Liver (tissue), 9 donors: ENCODE results near the gene RAPGEF2. TPM values are rescaled to one million over a fixed set of nuclear protein-coding genes. Genes with fewer than 3 reads are reported as not detected.

Experiments used
- DNase-seq: peaks from one replicate; pipeline ENCODE4 v3.0.0-alpha.2; 2017; ENCODE audit warnings: low spot score
- H3K27ac ChIP-seq, 2 donors: one replicate each; pipeline ENCODE4 v1.7.0; 2013; ENCODE audit warnings: inconsistent platforms in 2 of 2, low read length in 2 of 2, control low read depth in 1 of 2, low read depth in 1 of 2, mild to moderate bottlenecking in 1 of 2
- H3K27me3 ChIP-seq, 4 donors: one replicate each; pipeline versions ENCODE4 v1.6.1 to v1.7.0; 2013; ENCODE audit warnings: low read length in 3 of 4, inconsistent platforms in 1 of 4, mild to moderate bottlenecking in 1 of 4, moderate library complexity in 1 of 4; ENCODE audit not compliant: control insufficient read depth in 4 of 4, insufficient read depth in 4 of 4
- H3K36me3 ChIP-seq, 4 donors: one replicate each; pipeline versions ENCODE4 v1.6.1 to v1.7.0; 2013; ENCODE audit warnings: low read length in 3 of 4, mild to moderate bottlenecking in 3 of 4, low read depth in 1 of 4, moderate library complexity in 1 of 4; ENCODE audit not compliant: control insufficient read depth in 4 of 4, insufficient read depth in 3 of 4
- H3K4me1 ChIP-seq, 4 donors: one replicate each; pipeline versions ENCODE4 v1.6.1 to v1.7.0; 2013; ENCODE audit warnings: low read length in 3 of 4, mild to moderate bottlenecking in 3 of 4, moderate library complexity in 1 of 4; ENCODE audit not compliant: control insufficient read depth in 4 of 4, insufficient read depth in 4 of 4
- H3K4me3 ChIP-seq, 3 donors: one replicate each; pipeline versions ENCODE4 v1.6.1 to v1.7.0; 2013; ENCODE audit warnings: low read length in 3 of 3, control low read depth in 1 of 3, low read depth in 1 of 3, mild to moderate bottlenecking in 1 of 3
- H3K9ac ChIP-seq, 2 donors: one replicate each; pipeline ENCODE4 v1.7.0; 2013; ENCODE audit warnings: low read length in 2 of 2, mild to moderate bottlenecking in 2 of 2, moderate library complexity in 2 of 2, control low read depth in 1 of 2, low read depth in 1 of 2
- H3K9me3 ChIP-seq, 4 donors: one replicate each; pipeline versions ENCODE4 v1.6.1 to v1.7.0; 2013; ENCODE audit warnings: low read length in 3 of 4; ENCODE audit not compliant: control insufficient read depth in 4 of 4
- EGR1 ChIP-seq, 2 donors: IDR thresholded peaks; 2 replicates each; pipeline ENCODE4 v1.6.1; 2016 to 2018; ENCODE audit warnings: antibody characterized with exemption in 2 of 2, low read depth in 2 of 2
- FOXA1 ChIP-seq: IDR thresholded peaks from 2 replicates; pipeline ENCODE4 v1.6.1; 2016; ENCODE audit warnings: antibody characterized with exemption
- FOXA2 ChIP-seq: IDR thresholded peaks from 2 replicates; pipeline ENCODE4 v1.6.1; 2016; ENCODE audit warnings: antibody characterized with exemption
- GABPA ChIP-seq, 2 donors: IDR thresholded peaks in 1 of 2; conservative IDR thresholded peaks in 1 of 2; 2 replicates each; pipeline ENCODE4 v1.6.1; 2016; ENCODE audit warnings: antibody characterized with exemption in 2 of 2, mild to moderate bottlenecking in 1 of 2, moderate library complexity in 1 of 2
- HNF4A ChIP-seq, 2 donors: conservative IDR thresholded peaks; 2 replicates each; pipeline ENCODE4 v1.6.1; 2016; ENCODE audit warnings: antibody characterized with exemption in 2 of 2, mild to moderate bottlenecking in 2 of 2
- HNF4G ChIP-seq: IDR thresholded peaks from 2 replicates; pipeline ENCODE4 v1.6.1; 2016; ENCODE audit warnings: antibody characterized with exemption
- JUND ChIP-seq, 2 donors: IDR thresholded peaks; 2 replicates each; pipeline ENCODE4 v1.6.1; 2016; ENCODE audit warnings: antibody characterized with exemption in 2 of 2
- NR2F2 ChIP-seq: IDR thresholded peaks from 2 replicates; pipeline ENCODE4 v1.6.1; 2016; ENCODE audit warnings: antibody characterized with exemption
- RAD21 ChIP-seq, 2 donors: IDR thresholded peaks; 2 replicates each; pipeline ENCODE4 v1.6.1; 2016; ENCODE audit warnings: antibody characterized with exemption in 2 of 2, mild to moderate bottlenecking in 2 of 2
- RXRA ChIP-seq, 2 donors: IDR thresholded peaks; 2 replicates each; pipeline ENCODE4 v1.6.1; 2017 to 2018; ENCODE audit warnings: antibody characterized with exemption in 2 of 2, mild to moderate bottlenecking in 1 of 2
- SP1 ChIP-seq: IDR thresholded peaks from 2 replicates; pipeline ENCODE4 v1.6.1; 2018; ENCODE audit warnings: antibody characterized with exemption, mild to moderate bottlenecking
- TAF1 ChIP-seq: conservative IDR thresholded peaks from 2 replicates; pipeline ENCODE4 v1.6.1; 2016; ENCODE audit warnings: antibody characterized with exemption, mild to moderate bottlenecking
- YY1 ChIP-seq: IDR thresholded peaks from 2 replicates; pipeline ENCODE4 v1.6.1; 2016; ENCODE audit warnings: antibody characterized with exemption, mild to moderate bottlenecking
- polyA plus RNA-seq, 2 donors: library from polyadenylated mRNA; stranded (reverse) in 1 of 2; unstranded in 1 of 2; fragments of 200-250 nt in 1 of 2; fragments of >200 nt in 1 of 2; fragmentation: Nextera tagmentation in 1 of 2; extraction: Ambion mirVana in 1 of 2; gene quantifications; one replicate each; pipeline versions ENCODE4 v1.2.1 to v1.2.3, GENCODE V29; 2013 to 2015
- total RNA-seq, 2 donors: library from RNA; depleted of rRNA; stranded (reverse); fragments of >200 nt; gene quantifications; one replicate each; pipeline ENCODE4 v1.2.3, GENCODE V29; 2014
- TF ChIP-seq, protein P1 (sequence below): IDR thresholded peaks from 2 replicates; pipeline ENCODE4 v1.6.1; 2016; ENCODE audit warnings: antibody characterized with exemption
- TF ChIP-seq, protein P2 (sequence below): IDR thresholded peaks from 2 replicates; pipeline ENCODE4 v1.6.1; 2016; ENCODE audit warnings: antibody characterized with exemption
- TF ChIP-seq, protein P3 (sequence below): IDR thresholded peaks from 2 replicates; pipeline ENCODE4 v1.6.1; 2016; ENCODE audit warnings: antibody characterized with exemption
- TF ChIP-seq, protein P4 (sequence below): IDR thresholded peaks from 2 replicates; pipeline ENCODE4 v1.6.1; 2016; ENCODE audit warnings: antibody characterized with exemption, mild to moderate bottlenecking
- TF ChIP-seq, protein P5 (sequence below): fragments of 150-350 bp; IDR thresholded peaks from 2 replicates; pipeline ENCODE4 v1.5.1; 2017; ENCODE audit warnings: improper control_type of control experiment, low read depth, low read length; ENCODE audit not compliant: missing input control
- donor health status: healthy.
- donor health status: healthy.
- donor health status: healthy.
- donor health status: healthy.
- donor health status: healthy.

RAPGEF2 gene
- total and polyA plus RNA-seq, 4 donors: 7.3 to 90.4 (median 32.2) TPM

DNA sequence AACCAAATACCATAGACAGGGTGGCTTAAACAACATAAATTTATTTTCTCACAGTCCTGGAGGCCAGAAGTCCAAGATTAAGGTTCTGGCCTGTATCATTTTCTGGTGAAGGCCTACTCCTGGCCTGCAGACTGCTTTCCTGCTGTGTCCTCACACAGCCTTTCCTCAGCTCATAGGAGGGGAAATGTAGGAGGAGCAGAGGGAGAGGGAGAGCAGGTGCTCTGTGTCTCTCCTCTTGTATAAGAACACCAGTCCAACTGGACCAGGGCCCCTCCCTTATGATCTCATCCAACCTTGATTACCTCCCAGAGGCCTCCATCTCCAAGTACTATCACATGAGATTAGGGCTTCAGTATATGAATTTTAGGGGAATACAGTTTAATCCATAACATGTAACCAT is 34.3 kb downstream of the RAPGEF2 start:
- H3K9me3 ChIP-seq: no peaks in the 10 kb centered on the region
- H3K27ac ChIP-seq: no peak overlapping the region
- H3K27me3 ChIP-seq: no peaks in the 10 kb centered on the region
- peaks cover 0 to 6% (median 4%) of the 10 kb centered on the region in 4 donors for H3K4me1 ChIP-seq
- TF ChIP-seq YY1: no peak
- TF ChIP-seq, protein P1, sequence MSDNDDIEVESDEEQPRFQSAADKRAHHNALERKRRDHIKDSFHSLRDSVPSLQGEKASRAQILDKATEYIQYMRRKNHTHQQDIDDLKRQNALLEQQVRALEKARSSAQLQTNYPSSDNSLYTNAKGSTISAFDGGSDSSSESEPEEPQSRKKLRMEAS: no peak
- TF ChIP-seq, protein P2, sequence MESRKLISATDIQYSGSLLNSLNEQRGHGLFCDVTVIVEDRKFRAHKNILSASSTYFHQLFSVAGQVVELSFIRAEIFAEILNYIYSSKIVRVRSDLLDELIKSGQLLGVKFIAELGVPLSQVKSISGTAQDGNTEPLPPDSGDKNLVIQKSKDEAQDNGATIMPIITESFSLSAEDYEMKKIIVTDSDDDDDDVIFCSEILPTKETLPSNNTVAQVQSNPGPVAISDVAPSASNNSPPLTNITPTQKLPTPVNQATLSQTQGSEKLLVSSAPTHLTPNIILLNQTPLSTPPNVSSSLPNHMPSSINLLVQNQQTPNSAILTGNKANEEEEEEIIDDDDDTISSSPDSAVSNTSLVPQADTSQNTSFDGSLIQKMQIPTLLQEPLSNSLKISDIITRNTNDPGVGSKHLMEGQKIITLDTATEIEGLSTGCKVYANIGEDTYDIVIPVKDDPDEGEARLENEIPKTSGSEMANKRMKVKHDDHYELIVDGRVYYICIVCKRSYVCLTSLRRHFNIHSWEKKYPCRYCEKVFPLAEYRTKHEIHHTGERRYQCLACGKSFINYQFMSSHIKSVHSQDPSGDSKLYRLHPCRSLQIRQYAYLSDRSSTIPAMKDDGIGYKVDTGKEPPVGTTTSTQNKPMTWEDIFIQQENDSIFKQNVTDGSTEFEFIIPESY: no peak
- TF ChIP-seq HNF4A (conservative IDR thresholded peaks at IDR 0.05): no peak
- no peak for TF ChIP-seq FOXA2
- no peak for TF ChIP-seq FOXA1
- no peak for TF ChIP-seq TAF1
- TF ChIP-seq EGR1 (IDR thresholded peaks at IDR 0.05; ENCODE audit: low read depth in 2 of 2): no peak
- TF ChIP-seq GABPA (IDR thresholded peaks at IDR 0.05 in 1 of 2, conservative IDR thresholded peaks at IDR 0.05 in 1 of 2): no peak
- TF ChIP-seq, protein P3, sequence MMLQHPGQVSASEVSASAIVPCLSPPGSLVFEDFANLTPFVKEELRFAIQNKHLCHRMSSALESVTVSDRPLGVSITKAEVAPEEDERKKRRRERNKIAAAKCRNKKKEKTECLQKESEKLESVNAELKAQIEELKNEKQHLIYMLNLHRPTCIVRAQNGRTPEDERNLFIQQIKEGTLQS: no peak
- TF ChIP-seq, protein P4, sequence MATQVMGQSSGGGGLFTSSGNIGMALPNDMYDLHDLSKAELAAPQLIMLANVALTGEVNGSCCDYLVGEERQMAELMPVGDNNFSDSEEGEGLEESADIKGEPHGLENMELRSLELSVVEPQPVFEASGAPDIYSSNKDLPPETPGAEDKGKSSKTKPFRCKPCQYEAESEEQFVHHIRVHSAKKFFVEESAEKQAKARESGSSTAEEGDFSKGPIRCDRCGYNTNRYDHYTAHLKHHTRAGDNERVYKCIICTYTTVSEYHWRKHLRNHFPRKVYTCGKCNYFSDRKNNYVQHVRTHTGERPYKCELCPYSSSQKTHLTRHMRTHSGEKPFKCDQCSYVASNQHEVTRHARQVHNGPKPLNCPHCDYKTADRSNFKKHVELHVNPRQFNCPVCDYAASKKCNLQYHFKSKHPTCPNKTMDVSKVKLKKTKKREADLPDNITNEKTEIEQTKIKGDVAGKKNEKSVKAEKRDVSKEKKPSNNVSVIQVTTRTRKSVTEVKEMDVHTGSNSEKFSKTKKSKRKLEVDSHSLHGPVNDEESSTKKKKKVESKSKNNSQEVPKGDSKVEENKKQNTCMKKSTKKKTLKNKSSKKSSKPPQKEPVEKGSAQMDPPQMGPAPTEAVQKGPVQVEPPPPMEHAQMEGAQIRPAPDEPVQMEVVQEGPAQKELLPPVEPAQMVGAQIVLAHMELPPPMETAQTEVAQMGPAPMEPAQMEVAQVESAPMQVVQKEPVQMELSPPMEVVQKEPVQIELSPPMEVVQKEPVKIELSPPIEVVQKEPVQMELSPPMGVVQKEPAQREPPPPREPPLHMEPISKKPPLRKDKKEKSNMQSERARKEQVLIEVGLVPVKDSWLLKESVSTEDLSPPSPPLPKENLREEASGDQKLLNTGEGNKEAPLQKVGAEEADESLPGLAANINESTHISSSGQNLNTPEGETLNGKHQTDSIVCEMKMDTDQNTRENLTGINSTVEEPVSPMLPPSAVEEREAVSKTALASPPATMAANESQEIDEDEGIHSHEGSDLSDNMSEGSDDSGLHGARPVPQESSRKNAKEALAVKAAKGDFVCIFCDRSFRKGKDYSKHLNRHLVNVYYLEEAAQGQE: no peak
- TF ChIP-seq, protein P5, sequence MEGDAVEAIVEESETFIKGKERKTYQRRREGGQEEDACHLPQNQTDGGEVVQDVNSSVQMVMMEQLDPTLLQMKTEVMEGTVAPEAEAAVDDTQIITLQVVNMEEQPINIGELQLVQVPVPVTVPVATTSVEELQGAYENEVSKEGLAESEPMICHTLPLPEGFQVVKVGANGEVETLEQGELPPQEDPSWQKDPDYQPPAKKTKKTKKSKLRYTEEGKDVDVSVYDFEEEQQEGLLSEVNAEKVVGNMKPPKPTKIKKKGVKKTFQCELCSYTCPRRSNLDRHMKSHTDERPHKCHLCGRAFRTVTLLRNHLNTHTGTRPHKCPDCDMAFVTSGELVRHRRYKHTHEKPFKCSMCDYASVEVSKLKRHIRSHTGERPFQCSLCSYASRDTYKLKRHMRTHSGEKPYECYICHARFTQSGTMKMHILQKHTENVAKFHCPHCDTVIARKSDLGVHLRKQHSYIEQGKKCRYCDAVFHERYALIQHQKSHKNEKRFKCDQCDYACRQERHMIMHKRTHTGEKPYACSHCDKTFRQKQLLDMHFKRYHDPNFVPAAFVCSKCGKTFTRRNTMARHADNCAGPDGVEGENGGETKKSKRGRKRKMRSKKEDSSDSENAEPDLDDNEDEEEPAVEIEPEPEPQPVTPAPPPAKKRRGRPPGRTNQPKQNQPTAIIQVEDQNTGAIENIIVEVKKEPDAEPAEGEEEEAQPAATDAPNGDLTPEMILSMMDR: no peak
- no peak for TF ChIP-seq RXRA (IDR thresholded peaks at IDR 0.05)
- TF ChIP-seq RAD21 (IDR thresholded peaks at IDR 0.05): no peak
- no peak for TF ChIP-seq JUND (IDR thresholded peaks at IDR 0.05)
- TF ChIP-seq NR2F2: no peak
- no peak for TF ChIP-seq HNF4G
- no peak overlapping the region for H3K9ac ChIP-seq
- no peak overlapping the region for H3K4me3 ChIP-seq
- no peaks in the 10 kb centered on the region for H3K36me3 ChIP-seq
- DNase-seq: no peak

DNA sequence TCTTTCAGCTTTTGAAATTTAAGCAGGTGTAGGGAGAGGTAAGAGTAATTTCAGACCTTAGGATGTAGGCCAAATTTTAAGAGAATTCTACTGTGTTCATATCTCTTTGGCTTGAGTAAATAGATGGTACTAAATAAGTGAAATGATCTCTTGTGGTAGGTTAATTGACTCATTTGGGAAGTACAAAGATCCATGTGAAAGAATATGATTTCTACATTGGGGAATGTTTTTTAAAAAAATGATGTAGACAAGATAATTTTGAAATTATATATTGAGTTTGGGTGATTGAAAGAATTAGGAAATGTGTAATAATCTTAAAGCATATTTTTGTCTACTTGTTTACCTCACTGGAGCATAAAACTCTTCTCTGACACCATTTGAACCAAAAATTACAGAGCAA is 35.6 kb downstream of the RAPGEF2 start:
- Histone ChIP-seq H3K27ac (no peak overlapping the region), H3K9me3 (no peaks in the 10 kb centered on the region), H3K4me3 (no peak overlapping the region), H3K9ac (no peak overlapping the region), H3K4me1 (peaks cover 0 to 6% (median 5%) of the 10 kb centered on the region in 4 donors), H3K36me3 (no peaks in the 10 kb centered on the region), H3K27me3 (no peaks in the 10 kb centered on the region)
- DNase-seq: no peak
- TF ChIP-seq, protein P2: no peak
- TF ChIP-seq GABPA (IDR thresholded peaks at IDR 0.05 in 1 of 2, conservative IDR thresholded peaks at IDR 0.05 in 1 of 2) (no peak), RAD21 (IDR thresholded peaks at IDR 0.05) (no peak), FOXA1 (no peak), TAF1 (no peak), EGR1 (IDR thresholded peaks at IDR 0.05; ENCODE audit: low read depth in 2 of 2) (no peak), SP1 (no peak)
- TF ChIP-seq, protein P4: no peak
- TF ChIP-seq, protein P3: no peak
- TF ChIP-seq, protein P1: no peak
